T-helper 9 cell (primary cell): ENCODE measurements around the gene HOXB3.

Experiments
- DNase-seq: peaks from one replicate; pipeline ENCODE4 v3.0.0-alpha.2; 2020

Gene HOXB3

DNA sequence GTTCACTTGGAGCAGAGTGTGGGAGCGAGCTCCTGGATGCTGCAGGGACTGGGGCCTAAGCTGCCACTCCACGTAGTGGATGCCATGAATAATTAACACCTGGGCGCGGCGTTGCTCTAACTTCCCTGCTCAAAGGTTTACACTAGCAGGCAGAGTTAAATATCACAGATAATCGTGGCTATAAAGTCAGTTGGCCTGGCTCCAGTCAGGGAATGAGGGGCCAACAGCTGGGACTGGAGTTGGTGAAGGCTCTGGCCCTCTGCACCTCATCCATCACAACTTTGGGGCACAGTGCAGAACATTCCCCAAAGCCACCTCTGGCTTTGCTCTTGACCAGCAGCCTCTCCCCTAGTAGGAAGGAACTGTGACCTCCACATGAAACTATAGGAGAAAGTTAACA lies 22.8 kb downstream of the HOXB3 start:
- no peak for DNase-seq

DNA sequence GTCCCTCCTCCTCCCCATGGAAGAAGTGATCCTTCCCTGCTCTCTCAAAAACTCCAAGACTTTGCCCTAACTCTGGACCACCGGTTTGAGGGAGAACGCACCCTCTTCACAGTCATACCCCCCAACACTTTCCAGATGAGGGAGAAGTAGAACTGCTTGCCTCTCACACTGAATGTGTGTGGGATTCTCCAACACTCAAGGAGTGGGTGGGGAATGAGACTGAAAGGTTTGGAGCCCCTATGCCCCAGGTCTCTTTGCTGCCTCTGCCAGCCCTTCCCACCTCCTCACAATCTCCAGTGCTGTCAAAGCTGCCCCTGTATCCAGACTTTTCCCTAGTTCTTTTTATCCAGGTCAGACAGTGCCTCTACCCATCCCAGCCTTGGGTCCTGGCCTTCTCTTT lies 23.3 kb downstream of the HOXB3 start:
- no peak for DNase-seq

DNA sequence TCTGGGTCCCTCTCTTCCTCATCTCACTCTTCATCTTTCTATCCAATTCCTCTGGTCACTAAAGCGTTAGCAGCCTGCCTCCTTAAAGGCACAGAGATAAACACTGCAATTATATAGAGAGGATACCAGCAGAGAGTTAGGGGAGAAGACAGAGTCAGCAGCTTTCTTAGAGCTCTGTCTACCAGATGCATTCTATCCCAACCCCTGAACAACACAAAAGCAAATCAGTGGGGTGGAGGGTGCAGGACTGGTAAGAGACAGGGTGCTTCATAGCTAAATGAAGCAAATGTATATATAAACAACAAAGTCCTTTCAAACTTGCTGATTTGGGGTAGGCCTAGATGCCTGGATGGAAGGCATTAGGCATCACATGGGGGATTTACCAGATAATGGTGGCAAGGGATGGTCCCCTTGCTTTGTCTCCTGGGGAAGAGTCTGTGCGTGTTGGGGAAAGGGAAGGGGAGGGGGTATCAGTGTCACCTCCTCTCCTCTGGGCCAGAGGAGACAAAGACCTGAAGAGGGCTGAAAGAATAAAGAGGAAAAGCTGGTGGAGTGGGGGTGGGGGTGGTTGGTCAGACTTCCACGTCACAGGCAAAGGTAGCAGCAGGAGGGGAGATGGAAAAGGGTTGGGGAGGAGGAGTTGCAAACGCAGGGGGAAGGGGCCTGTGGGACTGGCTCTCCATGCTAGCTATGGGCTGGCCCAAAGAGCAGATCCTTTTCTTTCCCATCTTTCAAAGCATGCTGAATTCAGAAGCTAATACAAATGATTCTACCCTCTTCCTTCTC lies 23.9 kb downstream of the HOXB3 start:
- DNase-seq: no peak

DNA sequence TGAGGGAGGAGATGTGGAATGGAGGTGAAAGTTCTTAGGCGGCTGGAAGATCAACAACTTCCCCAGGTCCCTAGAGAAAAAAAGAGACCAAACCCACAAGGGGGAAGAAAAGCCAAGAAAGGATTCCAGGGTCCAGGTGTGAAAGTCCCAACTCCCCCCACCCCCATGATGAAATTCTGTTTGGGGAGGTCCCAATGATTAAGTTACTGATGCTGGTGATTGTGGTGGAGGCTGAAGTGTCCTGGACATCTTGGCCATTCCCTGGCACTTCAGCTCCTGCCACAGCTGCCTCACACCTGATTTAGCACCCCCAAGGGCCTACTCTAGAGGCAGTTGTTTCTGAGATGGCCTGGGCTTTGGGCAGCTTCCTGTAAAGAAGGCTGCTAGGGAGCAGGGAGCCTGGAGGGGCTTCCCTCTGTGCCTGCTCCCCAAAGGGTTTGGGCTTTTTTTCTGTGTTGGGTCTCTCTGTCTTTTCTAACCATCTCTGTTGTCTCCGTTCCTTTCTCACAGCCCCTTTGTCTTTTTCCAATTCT lies 25.0 kb downstream of the HOXB3 start:
- no peak for DNase-seq

DNA sequence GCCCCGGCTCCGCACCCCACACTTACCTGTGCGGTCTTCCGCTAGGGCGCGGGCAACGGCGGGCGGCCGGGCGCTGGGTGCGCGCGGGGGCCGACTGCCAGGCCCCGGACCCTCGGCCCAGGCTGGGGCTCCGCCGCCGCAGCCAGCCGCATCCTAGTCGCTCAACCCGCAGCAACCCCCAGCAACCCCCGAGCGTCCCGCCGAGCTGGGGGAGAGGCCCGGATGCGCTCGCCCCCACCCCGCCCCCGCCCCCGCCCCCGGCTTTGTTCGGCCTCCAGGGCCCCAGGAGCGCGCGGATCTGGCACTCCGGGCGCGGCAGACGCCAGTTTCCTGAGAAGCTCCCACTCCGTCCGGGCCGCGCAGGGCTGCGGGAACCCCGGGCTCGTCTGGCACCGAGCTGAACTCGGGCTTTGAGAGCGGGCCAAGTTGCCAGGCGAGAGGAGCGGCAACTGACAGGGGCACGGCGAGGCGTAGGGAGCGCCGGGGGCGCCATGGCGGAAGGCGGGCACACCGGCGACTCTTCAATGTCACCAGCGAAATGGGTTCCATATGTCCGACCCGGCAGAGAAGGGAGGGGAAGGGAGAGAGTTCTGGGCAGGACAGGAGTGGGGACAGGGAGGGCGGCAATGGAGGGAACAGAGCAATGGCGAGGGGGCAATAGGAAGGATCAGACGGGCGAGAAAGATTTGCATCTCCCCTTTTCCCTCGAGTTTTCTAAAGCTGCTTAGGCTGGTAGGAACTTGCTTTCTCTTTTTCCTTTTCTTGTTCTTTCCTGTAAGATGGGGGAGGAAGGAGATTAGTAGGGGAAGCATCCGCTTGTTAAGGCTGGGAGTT lies 25.6 kb downstream of the HOXB3 start:
- DNase-seq: no peak

DNA sequence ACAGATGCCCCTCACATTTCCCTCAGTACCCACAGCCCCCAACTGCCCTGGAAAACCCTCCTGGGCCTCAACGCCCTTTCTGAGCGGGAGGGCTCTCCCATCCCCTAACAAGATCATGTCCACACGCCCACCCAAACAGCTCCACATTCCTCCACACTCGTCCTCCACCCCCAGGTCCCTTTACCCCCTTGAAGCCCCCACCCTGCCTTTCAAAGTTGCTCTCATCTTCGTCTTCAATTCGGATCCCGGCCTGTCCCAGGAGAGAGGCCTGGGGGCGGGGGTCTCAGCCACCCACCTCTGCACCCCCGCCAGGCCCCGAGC lies 26.2 kb downstream of the HOXB3 start:
- DNase-seq: no peak

DNA sequence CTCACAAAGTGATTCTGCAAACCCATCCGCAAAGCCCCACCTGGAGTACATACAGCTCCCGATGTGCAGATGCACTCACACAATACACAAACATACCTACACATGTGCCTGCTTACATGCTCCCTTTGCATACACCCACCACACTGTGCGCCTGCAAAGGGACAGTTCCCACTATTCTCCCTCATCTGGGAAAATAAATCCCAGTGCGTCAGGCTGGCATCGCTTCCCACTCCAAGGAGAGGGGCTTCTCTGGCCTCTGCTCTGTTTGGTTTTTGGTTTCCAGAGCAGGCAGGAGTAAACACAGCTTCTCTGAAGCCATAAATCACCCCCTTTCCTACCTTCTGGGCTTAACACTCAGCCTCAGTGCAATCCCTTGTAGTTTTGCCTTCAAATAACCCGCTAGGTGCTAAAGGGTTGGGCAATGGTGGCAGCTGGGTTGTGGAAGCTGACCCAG lies 26.6 kb downstream of the HOXB3 start:
- no peak for DNase-seq

DNA sequence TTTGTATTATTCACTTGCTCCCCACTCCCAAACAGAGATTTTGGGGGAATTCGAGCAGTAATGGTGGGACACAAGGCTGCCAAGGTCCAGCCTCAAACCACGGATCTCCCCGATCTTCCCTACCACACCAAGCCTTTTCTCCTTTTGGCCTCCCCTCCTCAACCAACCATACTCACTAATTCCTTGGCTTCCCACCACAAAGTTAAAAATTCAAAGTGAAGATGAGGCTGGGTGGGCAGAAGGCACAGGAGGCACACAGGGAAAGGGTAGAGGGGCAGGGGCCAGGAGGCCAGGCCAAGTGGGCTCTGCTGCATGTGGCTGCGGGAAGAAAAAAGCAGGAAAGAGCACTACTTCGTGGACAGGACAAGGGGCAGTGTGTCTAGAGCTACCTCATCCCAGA lies 27.1 kb downstream of the HOXB3 start:
- DNase-seq: no peak

DNA sequence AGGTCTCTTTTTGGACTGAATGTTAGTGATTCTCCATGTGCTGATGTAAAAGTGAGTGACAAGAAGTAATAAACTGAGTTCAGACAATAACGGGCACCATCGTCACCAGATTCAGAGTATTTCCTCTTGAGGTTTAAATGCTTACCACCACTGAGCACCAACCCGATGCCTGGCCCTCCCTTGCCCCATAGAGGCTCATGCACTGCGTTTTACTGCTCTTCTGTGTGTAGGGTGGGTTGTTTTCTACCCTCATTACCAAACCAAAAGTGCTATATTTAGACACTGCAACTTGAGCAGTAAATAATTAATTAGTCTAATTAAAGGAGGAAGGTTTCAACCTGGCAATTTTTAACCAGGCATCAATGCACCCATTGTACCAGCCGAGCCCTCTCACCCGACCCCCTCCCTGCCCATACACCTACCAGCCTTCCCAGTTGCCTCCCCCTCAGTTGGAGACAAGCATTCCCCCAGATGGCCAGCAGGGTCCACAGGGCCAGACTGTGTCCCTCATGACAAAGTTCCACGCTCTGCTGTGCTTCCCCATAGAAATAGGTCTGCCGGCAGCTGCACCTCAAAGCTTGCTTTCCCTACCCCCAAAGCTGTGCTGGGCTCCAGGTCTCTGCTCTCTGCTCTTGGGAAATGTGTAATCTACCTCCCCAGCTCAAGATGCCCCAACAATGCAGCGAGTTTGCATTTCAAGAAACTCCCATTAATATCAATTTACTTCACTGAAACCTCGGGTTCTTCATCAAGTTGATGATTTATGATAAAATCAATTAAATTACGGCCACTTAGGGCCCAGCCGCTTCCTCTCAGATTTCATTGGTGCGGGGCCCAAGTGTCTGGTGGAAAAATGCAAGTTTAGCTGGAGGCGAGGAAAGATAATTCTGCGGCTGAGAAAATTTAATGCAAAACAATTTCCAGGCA lies 27.9 kb downstream of the HOXB3 start:
- DNase-seq: no peak

DNA sequence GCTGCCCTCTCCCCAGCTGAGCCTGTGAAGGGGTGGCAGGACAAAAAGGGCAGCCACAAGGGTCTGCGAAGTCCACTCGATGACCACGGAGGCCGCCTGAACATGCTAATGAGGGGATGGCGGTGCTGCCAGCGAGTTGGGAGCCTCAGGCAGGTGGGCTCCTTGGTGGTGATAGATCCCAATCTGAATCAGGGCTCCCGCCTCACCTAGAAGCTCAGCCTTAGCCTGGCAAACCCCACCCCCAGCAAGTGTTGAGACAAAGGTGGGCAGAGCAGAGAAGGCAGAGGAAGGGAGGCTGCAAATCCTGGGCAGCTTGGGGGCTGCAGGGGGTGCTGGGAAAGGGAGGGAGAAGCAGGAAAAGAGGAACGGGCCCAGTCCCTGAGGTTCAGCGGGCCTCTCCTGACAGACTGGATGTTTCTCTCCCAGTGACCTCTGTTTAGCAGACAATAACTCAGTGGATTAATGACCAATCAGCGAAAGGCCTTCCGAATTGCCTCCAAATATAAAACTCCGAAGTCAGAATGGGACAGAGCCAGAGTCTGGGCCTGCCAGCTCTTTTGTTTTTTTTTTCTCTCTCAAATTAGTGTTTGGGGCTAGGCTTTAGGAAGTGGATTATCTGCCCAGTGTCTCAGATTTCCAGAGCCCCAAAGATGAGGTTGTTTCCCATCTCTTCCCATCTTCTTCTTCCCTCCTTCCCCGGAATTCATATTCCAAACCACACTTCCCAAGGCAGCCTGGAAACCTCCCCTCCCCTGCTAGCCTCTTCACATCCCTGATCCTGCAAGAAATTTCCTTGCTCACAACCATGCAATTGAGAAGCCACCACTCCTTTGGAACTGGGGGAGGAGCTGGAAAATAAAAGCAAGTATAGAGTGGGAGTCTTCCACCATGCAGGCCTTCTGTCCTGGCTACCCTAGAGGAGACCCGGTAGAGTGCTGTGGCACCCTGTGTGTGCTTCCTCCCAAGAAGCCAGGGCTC lies 29.9 kb downstream of the HOXB3 start:
- no peak for DNase-seq

DNA sequence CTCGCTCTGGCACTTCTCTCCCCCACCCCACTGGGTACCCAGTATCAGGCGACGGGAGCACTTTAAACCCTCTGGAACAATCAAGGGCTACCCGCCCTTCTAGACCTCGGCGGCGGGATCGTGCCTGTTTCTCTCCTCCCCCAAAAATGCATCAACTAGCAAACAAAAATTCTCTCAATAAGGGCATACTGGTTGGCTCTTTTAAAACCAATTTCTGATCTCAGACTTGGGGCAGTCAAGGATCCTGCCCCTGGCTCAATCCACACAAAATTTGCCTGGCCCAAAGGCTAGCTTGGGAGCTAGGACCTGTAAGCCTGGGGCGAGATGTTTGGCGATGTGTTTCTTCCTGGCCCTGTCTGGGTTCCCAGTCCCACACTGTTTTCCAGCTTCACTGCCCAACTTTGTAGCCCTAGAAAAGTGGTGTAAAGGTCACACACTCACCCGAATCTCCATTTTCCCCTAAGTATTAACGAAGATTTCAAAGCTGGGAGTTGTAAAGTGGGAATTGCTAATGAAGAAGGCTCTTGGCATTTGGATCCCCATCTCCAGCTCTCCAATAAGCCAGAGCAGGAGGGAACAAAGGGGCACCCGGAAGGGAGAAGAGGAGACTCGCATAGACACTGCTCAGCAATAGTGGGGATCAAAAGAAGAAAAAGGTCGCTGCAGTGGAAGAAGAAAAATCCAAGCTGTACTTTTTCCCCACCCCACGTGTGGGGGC lies 30.8 kb downstream of the HOXB3 start:
- no peak for DNase-seq

DNA sequence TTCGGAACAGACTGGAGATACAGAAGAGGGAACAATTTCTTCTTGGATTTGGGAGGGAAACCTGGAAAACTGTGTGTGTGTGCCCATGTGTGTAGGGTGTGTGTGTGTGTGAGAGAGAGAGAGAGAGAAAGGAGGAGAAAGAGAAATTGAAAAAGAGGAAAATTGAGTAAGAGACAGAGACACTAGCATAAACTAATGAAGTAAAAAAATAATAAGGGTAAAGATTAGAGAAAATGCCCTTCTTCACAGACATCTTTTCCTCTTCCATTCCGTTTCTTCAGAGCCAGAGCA lies 31.3 kb downstream of the HOXB3 start:
- DNase-seq: no peak

DNA sequence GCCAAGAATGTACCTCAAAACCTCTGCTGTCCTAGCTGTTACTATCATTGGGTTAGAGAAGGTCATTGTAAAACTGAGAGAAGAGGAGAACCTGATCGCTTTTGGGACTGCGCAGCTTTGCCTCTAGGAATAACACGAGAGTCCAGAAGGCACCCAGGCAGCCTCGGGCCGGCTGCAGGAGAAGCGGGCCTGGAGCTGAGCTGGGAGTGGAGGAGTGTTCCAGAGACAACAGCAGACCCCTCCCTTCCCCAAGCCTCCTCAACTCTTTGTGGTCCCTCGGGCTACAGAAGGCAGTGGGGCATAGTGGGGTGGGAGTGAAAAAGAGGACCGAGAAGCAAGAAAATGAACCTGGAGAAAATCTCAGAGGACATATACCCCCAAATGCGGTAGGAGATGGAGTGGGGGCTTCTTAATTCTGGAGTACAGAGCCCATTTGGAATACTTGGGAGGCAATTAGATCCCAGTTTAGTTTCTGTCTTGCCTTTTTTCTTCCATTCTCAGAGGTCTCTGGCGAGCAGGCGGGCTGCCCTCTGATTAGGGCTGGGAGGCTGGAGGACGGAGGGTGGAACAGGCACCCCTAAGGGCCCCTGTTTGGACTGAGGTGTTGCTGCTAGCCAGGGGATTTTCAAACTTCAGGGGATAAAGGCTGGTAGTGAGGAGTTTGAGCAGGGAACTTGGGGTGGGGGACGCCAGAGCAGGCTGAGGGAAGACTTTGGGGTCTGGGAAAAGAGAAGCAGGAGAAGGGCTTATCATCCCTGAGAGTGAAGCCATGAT lies 31.8 kb downstream of the HOXB3 start:
- no peak for DNase-seq

DNA sequence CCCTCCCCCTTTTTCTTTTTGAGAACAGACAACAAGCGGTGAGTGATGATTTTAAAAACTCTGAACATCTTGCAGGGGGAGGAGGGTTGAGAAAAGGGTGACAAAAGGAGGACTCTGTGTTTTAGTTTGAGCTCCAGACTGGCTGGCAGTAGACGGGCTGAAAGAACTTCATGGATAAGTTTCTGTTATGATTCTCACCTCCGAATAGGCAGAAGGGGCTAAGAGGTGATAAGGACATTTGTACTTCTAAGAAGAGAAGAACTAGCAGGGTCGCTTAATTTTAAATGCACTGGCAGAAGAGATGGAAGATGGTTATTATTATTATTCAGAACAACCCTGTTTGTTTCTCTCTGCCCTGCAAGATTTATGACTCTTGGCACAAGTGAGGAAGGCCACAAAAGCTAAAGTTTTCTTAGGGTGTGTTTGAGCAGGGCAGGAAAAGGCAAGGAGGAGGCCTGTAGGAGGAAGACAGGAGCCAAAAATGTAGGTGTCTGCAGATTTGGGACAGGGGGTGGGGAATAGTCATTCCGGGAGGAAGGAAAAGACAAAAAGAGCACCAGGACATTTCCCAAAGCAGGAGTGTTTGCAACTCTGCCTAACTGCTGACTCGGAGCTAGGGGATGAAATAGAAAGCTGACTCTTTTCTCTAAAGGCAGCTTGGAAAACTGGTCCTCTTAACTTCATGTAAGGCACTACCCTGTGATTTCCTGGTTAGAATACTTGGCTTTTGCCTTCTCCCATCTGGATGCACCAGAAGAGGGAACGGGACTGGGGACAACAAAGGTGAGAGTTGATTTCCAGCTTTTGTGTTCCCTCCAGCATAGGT lies 33.3 kb downstream of the HOXB3 start:
- no peak for DNase-seq

DNA sequence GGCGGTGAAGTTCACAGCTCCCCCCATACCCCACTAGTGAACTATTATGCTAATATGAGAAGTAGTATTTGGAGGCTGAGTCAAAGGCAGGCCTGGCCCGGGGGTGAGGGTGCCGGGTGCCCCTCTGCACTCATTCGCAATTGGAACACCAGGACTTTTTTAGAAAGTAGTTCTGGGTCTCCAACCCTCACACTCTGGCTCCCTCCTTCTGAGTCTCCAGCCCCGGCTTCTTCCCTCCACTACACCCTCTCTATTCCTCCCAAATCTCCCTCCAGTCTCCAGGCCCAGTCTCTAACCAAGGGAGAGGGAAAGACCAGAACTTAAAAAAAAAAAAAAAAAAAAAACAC lies 33.8 kb downstream of the HOXB3 start:
- DNase-seq: no peak

DNA sequence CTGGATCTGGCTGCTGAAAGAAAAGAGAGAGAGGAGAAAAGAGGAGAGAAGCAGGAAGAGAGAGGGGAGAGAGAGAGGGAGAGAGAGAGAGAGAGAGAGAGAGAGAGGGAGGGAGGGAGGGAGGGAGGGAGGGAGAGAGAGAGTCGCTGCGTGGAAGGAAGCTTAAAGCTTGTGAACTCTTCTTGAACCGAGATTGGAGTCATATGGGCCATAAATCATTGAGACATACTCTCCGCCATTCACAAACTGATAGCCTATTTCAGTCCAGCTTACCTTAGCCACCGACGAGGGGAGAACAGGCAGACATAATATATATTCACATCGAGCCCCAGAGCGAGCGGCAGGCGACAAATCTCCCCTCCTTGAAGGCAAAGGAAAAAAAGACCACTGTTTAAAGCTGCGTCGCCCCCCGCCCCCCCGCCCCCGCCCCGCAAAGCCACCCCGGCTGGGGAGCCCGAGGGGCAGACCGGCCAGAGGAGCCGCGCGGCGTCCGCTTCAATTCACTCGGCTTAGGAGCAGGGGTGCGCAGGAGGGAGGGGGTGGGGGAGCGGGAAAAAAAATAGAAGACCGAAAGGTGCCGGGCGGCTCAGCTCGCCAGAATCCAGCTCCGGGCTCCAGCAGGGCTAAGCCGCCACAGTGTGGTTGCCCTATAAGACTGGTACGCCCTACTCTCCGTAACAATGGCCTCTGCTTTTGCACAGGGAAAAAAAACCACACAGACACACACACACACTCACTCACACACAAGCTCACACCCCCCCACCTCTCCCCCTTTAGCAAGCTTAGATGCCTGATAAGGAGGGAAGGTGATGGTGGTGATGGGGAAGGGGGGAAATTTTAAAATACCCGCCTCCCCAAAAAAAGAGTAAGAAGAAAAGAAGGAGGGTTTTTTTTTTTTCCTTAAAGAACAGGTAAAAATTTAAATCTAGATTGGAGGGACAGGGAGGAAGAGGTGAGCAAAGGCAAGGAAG lies 34.5 kb downstream of the HOXB3 start:
- DNase-seq: no peak

DNA sequence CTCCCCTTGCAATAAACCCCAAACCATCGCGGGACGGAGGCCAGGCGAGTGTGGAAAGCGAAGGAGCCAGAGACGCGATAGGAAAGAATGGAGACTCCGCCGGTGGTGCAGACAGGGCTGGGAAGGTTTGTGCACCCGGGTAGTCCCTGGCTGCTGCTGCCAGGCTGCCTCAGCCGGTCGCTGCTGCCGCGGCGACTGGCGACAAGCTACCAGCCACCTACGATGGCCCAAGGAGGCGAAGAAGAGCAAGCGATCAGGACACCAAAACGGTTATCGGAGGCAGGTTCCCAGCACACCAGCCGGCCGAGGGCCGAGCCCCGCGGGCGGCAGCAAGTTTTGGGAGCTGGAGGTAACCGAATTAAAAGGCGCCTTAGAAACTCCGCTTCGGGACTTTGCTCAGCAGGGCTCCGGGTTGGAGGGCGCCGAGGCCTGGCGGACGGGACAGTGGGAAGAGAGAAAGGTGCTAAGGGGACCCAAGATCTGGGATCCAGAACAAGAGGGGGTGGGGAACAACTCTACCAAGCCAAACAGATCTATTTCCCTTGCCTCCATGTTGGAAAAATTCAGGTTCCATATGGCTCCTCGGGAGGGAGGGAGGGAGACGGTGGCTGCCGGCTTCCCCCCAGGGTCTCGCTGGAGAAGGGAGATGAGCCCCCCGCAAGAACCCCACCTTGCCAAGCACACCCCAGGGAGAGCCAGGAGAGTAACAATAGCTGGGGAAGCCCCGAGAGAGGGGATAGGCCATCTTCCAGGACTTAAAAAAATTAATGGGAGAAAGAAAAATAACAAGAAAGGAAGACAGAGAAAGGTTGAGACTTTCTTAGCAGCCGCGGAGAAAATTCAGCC lies 35.4 kb downstream of the HOXB3 start:
- no peak for DNase-seq
